Measurements from ENCODE around the gene ARID4B.
"Not testable (repeated sequence)": the region's sequence is repeated elsewhere in the genome, so short reads cannot be mapped to it uniquely, and the experiment has no call there.

Gene ARID4B

GRCh38 chr1:235329139-235329902 is 1.3 kb upstream of the ARID4B start:
- DNase-seq (ENCODE audit: low read depth), result no peak

GRCh38 chr1:235328271-235329138 is 526 bp upstream of the ARID4B start, which contains the start of gene GGPS1:
GGPS1 (plus strand) TSS chr1:235328570; CDS start chr1:235335265, 6,695 bp downstream.
- DNase-seq (ENCODE audit: low read depth), result peak; percentile 99

- DNase-seq (ENCODE audit: low read depth), result no peak
Observed at GRCh38 chr1:235326719-235327558, 1.0 kb downstream of the ARID4B start.

- no peak for DNase-seq (ENCODE audit: low read depth)
Observed at GRCh38 chr1:235325854-235326253, 2.1 kb downstream of the ARID4B start.

GRCh38 chr1:235325139-235325538 is 2.8 kb downstream of the ARID4B start:
- DNase-seq (ENCODE audit: low read depth), result no peak

GRCh38 chr1:235324296-235324695 is 3.7 kb downstream of the ARID4B start:
- no peak for DNase-seq (ENCODE audit: low read depth)

- DNase-seq (ENCODE audit: low read depth), result no peak
Observed at GRCh38 chr1:235320521-235321179, 7.3 kb downstream of the ARID4B start.

GRCh38 chr1:235319255-235319654 is 8.7 kb downstream of the ARID4B start:
- DNase-seq (ENCODE audit: low read depth), result no peak

GRCh38 chr1:235317168-235317567 is 10.8 kb downstream of the ARID4B start:
- no peak for DNase-seq (ENCODE audit: low read depth)

GRCh38 chr1:235315735-235316134 is 12.2 kb downstream of the ARID4B start:
- DNase-seq (ENCODE audit: low read depth), result no peak

- DNase-seq (ENCODE audit: low read depth), result no peak
Observed at GRCh38 chr1:235315173-235315572, 12.8 kb downstream of the ARID4B start.

- DNase-seq (ENCODE audit: low read depth), result no peak
Observed at GRCh38 chr1:235313931-235314678, 13.9 kb downstream of the ARID4B start.

- DNase-seq (ENCODE audit: low read depth), result no peak
Observed at GRCh38 chr1:235313262-235313661, 14.7 kb downstream of the ARID4B start.

GRCh38 chr1:235309206-235309605 is 18.8 kb downstream of the ARID4B start:
- DNase-seq (ENCODE audit: low read depth), result not testable (repeated sequence)

GRCh38 chr1:235307158-235308124 is 20.5 kb downstream of the ARID4B start:
- no peak for DNase-seq (ENCODE audit: low read depth)

GRCh38 chr1:235304549-235305451 is 23.2 kb downstream of the ARID4B start:
- DNase-seq (ENCODE audit: low read depth), result no peak

- DNase-seq (ENCODE audit: low read depth), result no peak
Observed at GRCh38 chr1:235302143-235302542, 25.8 kb downstream of the ARID4B start.

- DNase-seq (ENCODE audit: low read depth), result no peak
Observed at GRCh38 chr1:235299169-235299858, 28.7 kb downstream of the ARID4B start.

All from non-pigmented ciliary epithelial cell (primary cell).